ENCODE measurements around the gene RGS18. TPM values are rescaled to one million over a fixed set of nuclear protein-coding genes. Genes with fewer than 3 reads are reported as not detected.
"Not testable (repeated sequence)": the region's sequence is repeated elsewhere in the genome, so short reads cannot be mapped to it uniquely, and the experiment has no call there.

RGS18 gene
- total RNA-seq, 1 experiment from 2014 or later: not detected

- intact Hi-C loops (cut with micrococcal nuclease): no loop called here
- H4K20me1 ChIP-seq (ENCODE audit: low read length): no peaks in the 10 kb centered on the region
- no peaks in the 10 kb centered on the region for H3K9me3 ChIP-seq (ENCODE audit: low read length)
- H3K4me1 ChIP-seq (ENCODE audit: insufficient read depth, low read length): no peaks in the 10 kb centered on the region
- H3K9me2 ChIP-seq (replicated peaks; ENCODE audit: low read length): no peaks in the 10 kb centered on the region
- H3K79me2 ChIP-seq (ENCODE audit: low read length): no peaks in the 10 kb centered on the region
- no peak for DNase-seq
- no peak overlapping the region for H3K9ac ChIP-seq (ENCODE audit: low read length)
- TF ChIP-seq EZH2phosphoT487 (IDR thresholded peaks at IDR 0.05; ENCODE audit: borderline replicate concordance, low read length): no peak
- no peak for TF ChIP-seq CTCF (conservative IDR thresholded peaks at IDR 0.05; ENCODE audit: low read depth, low read length)
- no peak for TF ChIP-seq EZH2 (IDR thresholded peaks at IDR 0.05; ENCODE audit: low read length, unreplicated experiment)
- no TSS peak for BruUV-seq (replicated peaks)
- H3K36me3 ChIP-seq (ENCODE audit: low read depth, low read length): no peaks in the 10 kb centered on the region
- H3K4me2 ChIP-seq (ENCODE audit: low read length): no peak overlapping the region
- POLR2A ChIA-PET (ENCODE audit: unreplicated experiment): no interaction called here
- no peak overlapping the region for H3K27ac ChIP-seq (ENCODE audit: low read length)
- ATAC-seq: no peak
- no peaks in the 10 kb centered on the region for H3K27me3 ChIP-seq (ENCODE audit: low read length)
- no peak overlapping the region for H3K4me3 ChIP-seq (ENCODE audit: low read length)
- CTCF ChIA-PET: no interaction called here
- H2AFZ ChIP-seq (ENCODE audit: low read length): no peak overlapping the region
- no peaks in the 10 kb centered on the region for H3F3A ChIP-seq (ENCODE audit: low read length, unreplicated experiment)
These were observed 4.1 kb downstream of the RGS18 start for GRCh38 chr1:192162376-192162775.

- H3K27ac ChIP-seq (ENCODE audit: low read length); CTCF ChIA-PET; H2AFZ ChIP-seq (ENCODE audit: low read length); DNase-seq; ATAC-seq; H3F3A ChIP-seq (ENCODE audit: low read length, unreplicated experiment); POLR2A ChIA-PET (ENCODE audit: unreplicated experiment); H3K36me3 ChIP-seq (ENCODE audit: low read depth, low read length); H3K4me1 ChIP-seq (ENCODE audit: insufficient read depth, low read length); H3K4me2 ChIP-seq (ENCODE audit: low read length); BruUV-seq (replicated peaks); H3K9me3 ChIP-seq (ENCODE audit: low read length); H3K9me2 ChIP-seq (replicated peaks; ENCODE audit: low read length); intact Hi-C loops (cut with micrococcal nuclease); H3K79me2 ChIP-seq (ENCODE audit: low read length); H3K9ac ChIP-seq (ENCODE audit: low read length); H3K27me3 ChIP-seq (ENCODE audit: low read length); H4K20me1 ChIP-seq (ENCODE audit: low read length); H3K4me3 ChIP-seq (ENCODE audit: low read length): not testable (repeated sequence)
These were observed 6.7 kb downstream of the RGS18 start for GRCh38 chr1:192165002-192165401.

GRCh38 chr1:192167011-192167410, 8.7 kb downstream of the RGS18 start:
- ATAC-seq (no peak), DNase-seq (no peak)
- no peaks in the 10 kb centered on the region for H3K9me3 ChIP-seq (ENCODE audit: low read length)
- H3F3A ChIP-seq (ENCODE audit: low read length, unreplicated experiment): no peaks in the 10 kb centered on the region
- no peak for TF ChIP-seq EZH2phosphoT487 (IDR thresholded peaks at IDR 0.05; ENCODE audit: borderline replicate concordance, low read length)
- intact Hi-C loops (cut with micrococcal nuclease): no loop called here
- H3K9ac ChIP-seq (ENCODE audit: low read length): no peak overlapping the region
- no peaks in the 10 kb centered on the region for H3K27me3 ChIP-seq (ENCODE audit: low read length)
- H3K4me2 ChIP-seq (ENCODE audit: low read length): no peak overlapping the region
- H3K4me1 ChIP-seq (ENCODE audit: insufficient read depth, low read length): no peaks in the 10 kb centered on the region
- H3K79me2 ChIP-seq (ENCODE audit: low read length): no peaks in the 10 kb centered on the region
- no peaks in the 10 kb centered on the region for H3K9me2 ChIP-seq (replicated peaks; ENCODE audit: low read length)
- no peak overlapping the region for H2AFZ ChIP-seq (ENCODE audit: low read length)
- no peaks in the 10 kb centered on the region for H4K20me1 ChIP-seq (ENCODE audit: low read length)
- BruUV-seq (replicated peaks): no TSS peak
- no peak overlapping the region for H3K27ac ChIP-seq (ENCODE audit: low read length)
- H3K4me3 ChIP-seq (ENCODE audit: low read length): no peak overlapping the region
- POLR2A ChIA-PET (ENCODE audit: unreplicated experiment): no interaction called here
- CTCF ChIA-PET: no interaction called here
- H3K36me3 ChIP-seq (ENCODE audit: low read depth, low read length): no peaks in the 10 kb centered on the region

DNA sequence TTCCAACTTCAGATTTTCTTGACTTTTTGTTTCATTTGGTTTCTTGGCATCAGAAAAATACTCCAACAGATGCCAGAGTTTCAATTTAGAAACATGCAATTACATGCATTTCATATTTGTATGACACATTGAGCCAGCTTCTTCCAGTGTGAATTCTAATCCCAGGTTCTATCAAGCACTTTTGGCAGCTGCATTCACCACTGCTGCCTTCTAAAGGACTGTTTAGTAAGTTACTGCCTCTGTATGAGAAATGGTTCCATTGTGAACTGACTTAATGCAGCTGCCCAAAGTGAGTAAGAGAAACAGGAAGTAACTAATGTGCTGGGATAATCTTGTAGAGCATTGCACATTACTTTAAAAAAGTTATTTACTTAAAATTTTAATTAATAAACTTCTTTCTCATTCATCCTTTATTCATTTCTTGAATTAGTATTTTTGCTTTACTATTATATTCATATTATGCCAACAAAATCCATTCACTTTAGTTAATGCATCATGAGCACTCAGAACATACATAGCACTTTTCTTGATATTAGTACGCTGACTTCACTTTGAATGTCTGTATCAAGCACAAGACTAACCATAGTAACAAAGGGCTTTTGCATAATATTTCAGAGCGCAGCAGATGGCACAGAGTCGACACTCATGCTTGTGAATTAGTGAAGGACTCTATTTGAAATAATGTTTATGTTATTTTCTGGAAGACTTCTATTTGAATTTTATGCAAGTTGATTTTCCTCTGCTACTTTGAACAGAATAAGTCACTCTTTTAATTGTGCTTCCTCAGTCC, 9.8 kb downstream of the RGS18 start:
- POLR2A ChIA-PET (ENCODE audit: unreplicated experiment): no interaction called here
- no TSS peak for BruUV-seq (replicated peaks)

More for the DNA sequence above, 9.8 kb downstream of the RGS18 start:
- Histone ChIP-seq H2AFZ (ENCODE audit: low read length) (no peak overlapping the region), H3K36me3 (ENCODE audit: low read depth, low read length) (no peaks in the 10 kb centered on the region), H3K27me3 (ENCODE audit: low read length) (no peaks in the 10 kb centered on the region), H3K4me3 (ENCODE audit: low read length) (no peak overlapping the region), H3K9me3 (ENCODE audit: low read length) (no peaks in the 10 kb centered on the region), H3K27ac (ENCODE audit: low read length) (no peak overlapping the region), H3K4me1 (ENCODE audit: insufficient read depth, low read length) (no peaks in the 10 kb centered on the region), H4K20me1 (ENCODE audit: low read length) (no peaks in the 10 kb centered on the region), H3K79me2 (ENCODE audit: low read length) (no peaks in the 10 kb centered on the region), H3K4me2 (ENCODE audit: low read length) (no peak overlapping the region), H3K9ac (ENCODE audit: low read length) (no peak overlapping the region), H3K9me2 (replicated peaks; ENCODE audit: low read length) (no peaks in the 10 kb centered on the region), H3F3A (ENCODE audit: low read length, unreplicated experiment) (no peaks in the 10 kb centered on the region)
- ATAC-seq: no peak
- CTCF ChIA-PET: no interaction called here
- intact Hi-C loops (cut with micrococcal nuclease): no loop called here
- no peak for DNase-seq
- TF ChIP-seq CTCF (conservative IDR thresholded peaks at IDR 0.05; ENCODE audit: low read depth, low read length): no peak
- TF ChIP-seq EZH2phosphoT487 (IDR thresholded peaks at IDR 0.05; ENCODE audit: borderline replicate concordance, low read length): no peak
- no peak for TF ChIP-seq EZH2 (IDR thresholded peaks at IDR 0.05; ENCODE audit: low read length, unreplicated experiment)

All from PC-3 (cell line).